HG03097 (cell line): ENCODE data around the gene MESP1.

Experiments used
- ATAC-seq: cut with Tn5 transposase; IDR thresholded peaks from one replicate; pipeline ENCODE4 v1.9.1; 2021; ENCODE audit not compliant: unreplicated experiment, low FRiP score

The MESP1 gene

GRCh38 chr15:89760303-89761008 is 9.4 kb upstream of the MESP1 start:
- peak; percentile 56 for ATAC-seq

- no peak for ATAC-seq
Measured at GRCh38 chr15:89759835-89760234, 8.8 kb upstream of the MESP1 start.

- ATAC-seq, result no peak
Measured at GRCh38 chr15:89758981-89759380, 7.9 kb upstream of the MESP1 start.

- ATAC-seq, result no peak
Measured at GRCh38 chr15:89758283-89758682, 7.2 kb upstream of the MESP1 start.

GRCh38 chr15:89756897-89757296 is 5.8 kb upstream of the MESP1 start:
- no peak for ATAC-seq

GRCh38 chr15:89755701-89756100 is 4.7 kb upstream of the MESP1 start:
- no peak for ATAC-seq

- ATAC-seq, result no peak
Measured at GRCh38 chr15:89754361-89755154, 3.5 kb upstream of the MESP1 start.

- ATAC-seq, result no peak
Measured at GRCh38 chr15:89753855-89754254, 2.8 kb upstream of the MESP1 start.

DNA sequence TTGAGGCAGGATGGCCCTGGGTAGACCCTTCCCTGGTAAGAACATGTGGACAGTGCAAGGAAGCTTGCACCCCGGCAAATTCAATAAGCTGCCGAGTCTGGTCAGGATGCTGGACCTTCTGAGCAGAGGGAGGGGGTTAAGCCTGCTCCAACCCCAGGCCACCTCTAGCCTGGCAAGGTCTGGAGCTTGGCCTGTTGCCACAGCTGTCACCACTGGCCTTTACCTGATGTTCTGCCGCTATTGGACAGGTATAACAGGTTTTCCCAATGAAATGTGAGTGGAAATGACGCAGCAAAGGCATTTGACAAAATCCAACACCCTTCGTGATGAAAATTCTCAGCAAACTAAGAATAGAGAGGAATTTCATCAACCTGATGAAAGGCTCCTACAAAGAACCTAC is 699 bp upstream of the MESP1 start:
- no peak for ATAC-seq

GRCh38 chr15:89749951-89750559 is 994 bp downstream of the MESP1 start:
- ATAC-seq, result no peak

- no peak for ATAC-seq
Measured at GRCh38 chr15:89749526-89749925, 1.5 kb downstream of the MESP1 start.

GRCh38 chr15:89749054-89749453 is 2.0 kb downstream of the MESP1 start:
- ATAC-seq, result no peak

GRCh38 chr15:89747708-89748682 is 3.1 kb downstream of the MESP1 start:
- no peak for ATAC-seq

- ATAC-seq, result no peak
Measured at GRCh38 chr15:89746386-89746780, 4.7 kb downstream of the MESP1 start.

DNA sequence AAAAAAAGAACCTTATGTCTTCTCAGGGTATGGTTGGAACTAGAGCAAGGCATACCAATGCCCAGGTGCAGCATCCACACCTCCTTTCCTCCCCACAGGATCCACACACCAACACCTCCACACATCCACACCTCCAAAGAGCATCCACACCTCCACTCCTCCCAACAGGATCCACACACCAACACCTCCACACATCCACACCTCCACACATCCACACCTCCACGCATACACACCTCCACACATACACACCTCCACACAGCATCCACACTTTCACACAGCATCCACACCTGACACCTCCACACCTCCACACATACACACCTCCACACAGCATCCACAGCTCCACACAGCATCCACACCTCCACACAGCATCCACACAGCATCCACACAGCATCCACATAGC is 5.3 kb downstream of the MESP1 start:
- ATAC-seq, result no peak

DNA sequence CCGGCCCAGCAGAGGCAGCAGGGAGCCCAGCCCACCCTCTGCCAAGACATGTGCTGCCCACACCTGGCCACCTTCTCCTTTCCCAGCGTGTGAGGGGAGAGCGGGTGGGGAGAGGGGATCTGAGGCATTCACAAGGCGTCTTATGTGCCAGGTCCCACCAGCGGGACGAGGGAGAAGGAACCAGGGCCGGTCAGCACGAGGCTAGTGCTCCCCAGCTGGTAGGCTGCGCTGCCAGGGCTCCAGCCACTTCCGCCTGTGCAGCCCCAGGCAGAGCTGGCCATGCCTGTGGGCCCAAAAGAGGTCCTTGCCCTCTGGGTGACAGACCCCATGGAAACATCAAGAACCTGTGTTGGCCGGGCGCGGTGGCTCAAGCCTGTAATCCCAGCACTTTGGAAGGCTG is 5.9 kb downstream of the MESP1 start:
- ATAC-seq, result no peak

- ATAC-seq, result no peak
Measured at GRCh38 chr15:89743594-89743993, 7.5 kb downstream of the MESP1 start.

GRCh38 chr15:89743011-89743410 is 8.0 kb downstream of the MESP1 start:
- no peak for ATAC-seq

- ATAC-seq, result peak; percentile 76
Measured at GRCh38 chr15:89740137-89740536, 10.9 kb downstream of the MESP1 start.

DNA sequence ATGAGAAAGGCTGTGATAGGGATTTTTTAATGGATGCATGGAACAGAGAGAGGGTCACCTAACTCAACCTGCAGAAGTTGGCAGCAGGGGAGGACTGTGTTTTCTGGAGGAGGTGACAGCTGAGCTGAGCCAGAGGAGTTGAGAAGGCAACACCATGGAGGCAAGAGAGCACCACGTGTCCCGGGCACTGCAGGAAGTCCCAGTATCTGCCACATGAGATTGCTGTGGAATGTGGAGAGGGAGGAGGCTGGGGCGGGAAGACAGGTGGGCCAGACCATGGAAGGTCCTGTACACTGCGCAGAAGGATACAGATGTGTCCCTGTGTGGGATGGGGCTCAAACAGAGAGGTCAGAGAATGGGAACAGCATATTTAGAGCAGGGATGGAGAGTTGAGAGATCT is 15.3 kb downstream of the MESP1 start:
- no peak for ATAC-seq
